Neutrophil (primary cell): Measurements from ENCODE around the gene CACNA1D.

Source experiments
- H3K27ac ChIP-seq: fragments of 200-600 bp; sonication (generic); 2 replicates; pipeline ENCODE4 v1.5.1; 2016; ENCODE audit warnings: mild to moderate bottlenecking, moderate library complexity
- H3K27me3 ChIP-seq: fragments of 200-600 bp; sonication (generic); 2 replicates; pipeline ENCODE4 v1.6.0; 2016; ENCODE audit warnings: mild to moderate bottlenecking
- H3K36me3 ChIP-seq: fragments of 200-600 bp; sonication (generic); 2 replicates; pipeline ENCODE4 v1.5.1; 2017
- H3K4me1 ChIP-seq, 2 experiments: fragments of 200-600 bp in 1 of 2; sonication (generic) in 1 of 2; 1 replicate in 1 of 2; 2 replicates in 1 of 2; pipeline versions ENCODE4 v1.5.1 to v1.6.1; 2013 to 2016; ENCODE audit warnings: low read depth in 1 of 2, low read length in 1 of 2, mild to moderate bottlenecking in 1 of 2, moderate library complexity in 1 of 2; ENCODE audit not compliant: control insufficient read depth in 1 of 2, insufficient read depth in 1 of 2
- H3K4me3 ChIP-seq, 2 experiments: fragments of 200-600 bp in 1 of 2; sonication (generic) in 1 of 2; 1 replicate in 1 of 2; 2 replicates in 1 of 2; pipeline ENCODE4 v1.5.1; 2013 to 2016; ENCODE audit warnings: low read depth in 1 of 2, low read length in 1 of 2, mild to moderate bottlenecking in 1 of 2, moderate library complexity in 1 of 2
- H3K9me3 ChIP-seq: fragments of 200-600 bp; sonication (generic); 2 replicates; pipeline ENCODE4 v1.5.1; 2016
- CTCF ChIP-seq: fragments of 200-600 bp; sonication (generic); IDR thresholded peaks from 2 replicates; pipeline ENCODE4 v1.5.1; 2016; ENCODE audit warnings: antibody characterized with exemption

Gene CACNA1D

GRCh38 chr3:53828581-53828980 is 334.2 kb downstream of the CACNA1D start:
- H3K27ac ChIP-seq: peak overlapping the region; percentile 20
- peaks cover 55 to 57% of the 10 kb centered on the region in 2 experiments for H3K4me1 ChIP-seq
- no peak overlapping the region for H3K4me3 ChIP-seq
- H3K9me3 ChIP-seq: no peaks in the 10 kb centered on the region
- H3K27me3 ChIP-seq: no peaks in the 10 kb centered on the region
- no peak for TF ChIP-seq CTCF
- H3K36me3 ChIP-seq: no peaks in the 10 kb centered on the region

- Histone ChIP-seq H3K4me3 (no peak overlapping the region), H3K36me3 (no peaks in the 10 kb centered on the region), H3K27me3 (no peaks in the 10 kb centered on the region), H3K9me3 (no peaks in the 10 kb centered on the region), H3K4me1 (peaks cover 65 to 67% of the 10 kb centered on the region in 2 experiments), H3K27ac (no peak overlapping the region)
- TF ChIP-seq CTCF: no peak
Measured at GRCh38 chr3:53829605-53830004, 335.2 kb downstream of the CACNA1D start.

- Histone ChIP-seq H3K4me3 (no peak overlapping the region), H3K27me3 (no peaks in the 10 kb centered on the region), H3K4me1 (peaks cover 76 to 80% of the 10 kb centered on the region in 2 experiments), H3K27ac (peak overlapping the region; percentile 62), H3K9me3 (no peaks in the 10 kb centered on the region), H3K36me3 (no peaks in the 10 kb centered on the region)
- no peak for TF ChIP-seq CTCF
Measured at GRCh38 chr3:53830944-53831343, 336.5 kb downstream of the CACNA1D start.

- H3K9me3 ChIP-seq: no peaks in the 10 kb centered on the region
- no peak for TF ChIP-seq CTCF
Measured at GRCh38 chr3:53833053-53833645, 338.7 kb downstream of the CACNA1D start.

GRCh38 chr3:53833700-53834099 is 339.3 kb downstream of the CACNA1D start:
- no peaks in the 10 kb centered on the region for H3K36me3 ChIP-seq

More at GRCh38 chr3:53833053-53833645, 338.7 kb downstream of the CACNA1D start:
- H3K4me3 ChIP-seq: no peak overlapping the region
- peak overlapping the region; percentile 57 for H3K27ac ChIP-seq
- H3K27me3 ChIP-seq: no peaks in the 10 kb centered on the region
- H3K36me3 ChIP-seq: no peaks in the 10 kb centered on the region
- peaks cover 75% of the 10 kb centered on the region in 2 experiments for H3K4me1 ChIP-seq

More at GRCh38 chr3:53833700-53834099, 339.3 kb downstream of the CACNA1D start:
- H3K27me3 ChIP-seq: no peaks in the 10 kb centered on the region
- no peaks in the 10 kb centered on the region for H3K9me3 ChIP-seq
- peak overlapping the region; percentile 57 for H3K27ac ChIP-seq
- no peak overlapping the region for H3K4me3 ChIP-seq
- H3K4me1 ChIP-seq: peaks cover 70% of the 10 kb centered on the region in 2 experiments
- no peak for TF ChIP-seq CTCF
